Endothelial cell of umbilical vein (primary cell): Measurements from ENCODE around the gene IP6K3. TPM values are rescaled to one million over a fixed set of nuclear protein-coding genes. Genes with fewer than 3 reads are reported as not detected.

ENCODE experiments used
- BruUV-seq: library from RNA; stranded (reverse); fragments of 400-500 nt; replicated peaks from 2 replicates; lab custom pipeline; 2021; lab: Mats Ljungman, UMichigan
- CTCF ChIA-PET: fragments of 300-600, 350-600 bp; sonication (Branson Sonifier 250); formaldehyde crosslinking; loops from one replicate; lab custom pipeline; 2021; ENCODE audit warnings: antibody characterized with exemption, inconsistent platforms; lab: Charles Lee
- POLR2A ChIA-PET: fragments of 300-600, 350-600 bp; sonication (Branson Sonifier 250); formaldehyde crosslinking; loops from one replicate; lab custom pipeline; 2021; ENCODE audit warnings: antibody characterized with exemption, inconsistent platforms; lab: Charles Lee
- DNase-seq: peaks from one replicate; pipeline ENCODE4 v3.0.0-alpha.2; 2011; ENCODE audit warnings: low read depth, low spot score
- FAIRE-seq: peaks from 2 replicates; lab custom pipeline; 2011; peaks lifted over from hg19 to GRCh38; lab: Jason Lieb, UNC
- H2AFZ ChIP-seq: 2 replicates; pipeline ENCODE4 v1.6.0; 2012; ENCODE audit warnings: low read depth, low read length, control low read depth, inconsistent platforms
- H3K27ac ChIP-seq: 2 replicates; pipeline ENCODE4 v1.5.1; 2011; ENCODE audit warnings: low read depth, mild to moderate bottlenecking, control low read depth, low read length, moderate library complexity; ENCODE audit not compliant: insufficient read depth
- H3K27me3 ChIP-seq, 2 experiments: 2 replicates each; pipeline versions ENCODE4 v1.6.0 to v1.6.1; 2011; ENCODE audit warnings: low read length in 2 of 2, mixed read lengths in 1 of 2; ENCODE audit not compliant: control insufficient read depth in 2 of 2, insufficient read depth in 2 of 2
- H3K36me3 ChIP-seq, 2 experiments: 2 replicates in 1 of 2; 3 replicates in 1 of 2; pipeline ENCODE4 v1.5.1; 2011; ENCODE audit warnings: low read length in 2 of 2, mild to moderate bottlenecking in 1 of 2, moderate library complexity in 1 of 2; ENCODE audit not compliant: control insufficient read depth in 2 of 2, insufficient read depth in 2 of 2; ENCODE audit errors: extremely low read depth in 1 of 2
- H3K4me1 ChIP-seq: 3 replicates; pipeline ENCODE4 v1.5.1; 2011; ENCODE audit warnings: mild to moderate bottlenecking, low read length; ENCODE audit not compliant: control insufficient read depth, insufficient read depth; ENCODE audit errors: extremely low read depth
- H3K4me2 ChIP-seq: 2 replicates; pipeline ENCODE4 v1.6.1; 2011; ENCODE audit warnings: low read length, control low read depth, mixed read lengths; ENCODE audit not compliant: insufficient read depth
- H3K4me3 ChIP-seq, 3 experiments: fragments of 200-600 bp in 1 of 3; sonication (generic), shearing (Covaris generic) in 1 of 3; replicated peaks in 1 of 3; 2 replicates each; pipeline ENCODE4 v1.5.1; 2011 to 2016; ENCODE audit warnings: control low read depth in 3 of 3, low read length in 3 of 3, mild to moderate bottlenecking in 2 of 3, inconsistent platforms in 1 of 3, low read depth in 1 of 3, moderate library complexity in 1 of 3; ENCODE audit not compliant: insufficient read depth in 1 of 3
- H3K79me2 ChIP-seq: 2 replicates; pipeline ENCODE4 v1.6.0; 2012; ENCODE audit warnings: low read length, inconsistent platforms; ENCODE audit not compliant: control insufficient read depth, insufficient read depth
- H3K9ac ChIP-seq: replicated peaks from 2 replicates; pipeline ENCODE3; 2011; ENCODE audit warnings: low read length, control low read depth; ENCODE audit not compliant: insufficient read depth; ENCODE audit errors: extremely low read depth
- H3K9me1 ChIP-seq: replicated peaks from 3 replicates; pipeline ENCODE4 v1.6.0; 2011; ENCODE audit warnings: mild to moderate bottlenecking, low read length; ENCODE audit not compliant: control insufficient read depth, insufficient read depth; ENCODE audit errors: extremely low read depth
- H3K9me3 ChIP-seq: replicated peaks from 2 replicates; pipeline ENCODE4 v1.5.1; 2012; ENCODE audit warnings: low read length, inconsistent platforms; ENCODE audit not compliant: control insufficient read depth, insufficient read depth
- H4K20me1 ChIP-seq: replicated peaks from 2 replicates; pipeline ENCODE3; 2011; ENCODE audit warnings: mild to moderate bottlenecking, low read length; ENCODE audit not compliant: control insufficient read depth, insufficient read depth; ENCODE audit errors: extremely low read depth
- EZH2 ChIP-seq: IDR thresholded peaks from 2 replicates; pipeline ENCODE4 v1.6.1; 2012; ENCODE audit warnings: borderline replicate concordance, low read depth, mild to moderate bottlenecking, moderate library complexity, low read length, inconsistent platforms; ENCODE audit not compliant: severe bottlenecking
- FOS ChIP-seq: IDR thresholded peaks from 2 replicates; pipeline ENCODE4 v1.6.1; 2011; ENCODE audit warnings: mild to moderate bottlenecking, low read length, moderate library complexity, borderline replicate concordance; ENCODE audit not compliant: insufficient read depth
- GATA2 ChIP-seq: IDR thresholded peaks from 2 replicates; pipeline ENCODE4 v1.7.0; 2011; ENCODE audit warnings: low read depth, mild to moderate bottlenecking, moderate library complexity, mixed read lengths, low read length; ENCODE audit not compliant: insufficient read length, insufficient read depth
- JUN ChIP-seq: IDR thresholded peaks from 2 replicates; pipeline ENCODE4 v1.6.1; 2011; ENCODE audit warnings: borderline replicate concordance, low read depth; ENCODE audit not compliant: insufficient read length, insufficient read depth
- MYC ChIP-seq: IDR thresholded peaks from one replicate; pipeline ENCODE4 v1.6.1; 2011; ENCODE audit warnings: mild to moderate bottlenecking, low read depth, low read length
- POLR2A ChIP-seq: IDR thresholded peaks from 2 replicates; pipeline ENCODE4 v1.6.1; 2012; ENCODE audit warnings: low read depth, mild to moderate bottlenecking, control low read depth, low read length
- POLR2AphosphoS5 ChIP-seq: IDR thresholded peaks from 2 replicates; pipeline ENCODE4 v1.6.1; 2012; ENCODE audit warnings: low read depth, mild to moderate bottlenecking, control low read depth, low read length, moderate library complexity; ENCODE audit not compliant: insufficient read depth
- dilution Hi-C: fragments of 300-500 bp; cut with MboI; formaldehyde crosslinking; loops from one replicate; pipeline ENCODE4 v1.15.0; 2019; ENCODE audit warnings: low sequenced_read_pairs; ENCODE audit not compliant: extremely low pct_ligation_motif_present
- intact Hi-C: fragments of 100-400 bp; cut with micrococcal nuclease; formaldehyde crosslinking; loops from one replicate; pipeline ENCODE4 v1.10.0; 2022
- polyA plus RNA-seq, 4 experiments: library from polyadenylated mRNA; depleted of rRNA in 3 of 4; stranded (reverse) in 3 of 4; unstranded in 1 of 4; fragments of >200 nt; gene quantifications; 2 replicates each; pipeline versions ENCODE4 v1.2.1 to v1.2.3, GENCODE V29; 2011 to 2012; ENCODE audit warnings: missing spikeins in 1 of 4
- total RNA-seq: library from RNA; stranded (reverse); gene quantifications from 2 replicates; pipeline ENCODE4 v1.2.3, GENCODE V29; 2021
- TF ChIP-seq, protein P1 (sequence below): IDR thresholded peaks from 2 replicates; pipeline ENCODE4 v1.6.1; 2011; ENCODE audit not compliant: insufficient read depth, insufficient read length
- TF ChIP-seq, protein P2 (sequence below), 2 donors: IDR thresholded peaks; 1 replicate in 1 of 2; 2 replicates in 1 of 2; pipeline ENCODE4 v1.5.1; 2011; ENCODE audit warnings: low read length in 2 of 2, mild to moderate bottlenecking in 2 of 2, moderate library complexity in 2 of 2, control low read depth in 1 of 2, inconsistent platforms in 1 of 2, low read depth in 1 of 2; ENCODE audit not compliant: insufficient read depth in 1 of 2; ENCODE audit errors: extremely low read depth in 1 of 2

Gene IP6K3
- total and polyA plus RNA-seq, 2 donors (not counting 3 experiments of a cell fraction or from before 2014, with no cell fraction given) = not detected

DNA sequence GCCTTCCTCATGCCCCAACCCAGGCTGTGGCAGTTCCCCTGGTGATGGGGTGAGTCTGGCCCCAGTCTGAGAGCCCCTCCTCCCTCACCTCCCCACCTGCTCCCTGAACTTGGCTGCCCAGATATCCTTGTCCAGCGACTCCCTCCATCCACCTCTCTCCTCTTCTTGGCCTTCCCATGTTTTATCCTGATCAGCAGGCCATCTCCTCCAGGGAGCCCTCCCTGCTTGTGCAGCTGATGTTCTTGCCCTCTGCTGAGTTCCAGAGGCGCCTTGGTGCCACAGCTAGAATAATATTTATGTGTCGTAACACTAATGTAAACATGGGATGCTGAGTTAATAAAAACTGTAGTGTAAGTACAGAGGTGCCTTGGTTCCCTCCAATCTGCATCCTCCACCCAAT lies 10.4 kb upstream of the IP6K3 start:
- dilution Hi-C loops = no loop called here
- Histone ChIP-seq H3K9me1 (no peaks in the 10 kb centered on the region), H4K20me1 (no peaks in the 10 kb centered on the region), H3K4me2 (no peak overlapping the region), H3K9ac (no peak overlapping the region), H2AFZ (no peak overlapping the region), H3K4me1 (no peaks in the 10 kb centered on the region), H3K27me3 (no peaks in the 10 kb centered on the region), H3K4me3 (no peak overlapping the region), H3K36me3 (no peaks in the 10 kb centered on the region), H3K9me3 (no peaks in the 10 kb centered on the region), H3K27ac (no peak overlapping the region), H3K79me2 (no peaks in the 10 kb centered on the region)
- DNase-seq (no peak), FAIRE-seq (no peak)
- BruUV-seq = no TSS peak
- intact Hi-C loops = no loop called here
- ChIA-PET CTCF (interaction anchor here (1.9 kb wide), 1 partner anchor 298 kb away, joined by 4 read pairs; no protein-coding TSS in a partner anchor), POLR2A (no interaction called here)
- no peak for TF ChIP-seq FOS
- TF ChIP-seq, protein P1, sequence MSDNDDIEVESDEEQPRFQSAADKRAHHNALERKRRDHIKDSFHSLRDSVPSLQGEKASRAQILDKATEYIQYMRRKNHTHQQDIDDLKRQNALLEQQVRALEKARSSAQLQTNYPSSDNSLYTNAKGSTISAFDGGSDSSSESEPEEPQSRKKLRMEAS = no peak
- TF ChIP-seq POLR2AphosphoS5 = no peak
- no peak for TF ChIP-seq GATA2
- TF ChIP-seq POLR2A = no peak
- TF ChIP-seq, protein P2, sequence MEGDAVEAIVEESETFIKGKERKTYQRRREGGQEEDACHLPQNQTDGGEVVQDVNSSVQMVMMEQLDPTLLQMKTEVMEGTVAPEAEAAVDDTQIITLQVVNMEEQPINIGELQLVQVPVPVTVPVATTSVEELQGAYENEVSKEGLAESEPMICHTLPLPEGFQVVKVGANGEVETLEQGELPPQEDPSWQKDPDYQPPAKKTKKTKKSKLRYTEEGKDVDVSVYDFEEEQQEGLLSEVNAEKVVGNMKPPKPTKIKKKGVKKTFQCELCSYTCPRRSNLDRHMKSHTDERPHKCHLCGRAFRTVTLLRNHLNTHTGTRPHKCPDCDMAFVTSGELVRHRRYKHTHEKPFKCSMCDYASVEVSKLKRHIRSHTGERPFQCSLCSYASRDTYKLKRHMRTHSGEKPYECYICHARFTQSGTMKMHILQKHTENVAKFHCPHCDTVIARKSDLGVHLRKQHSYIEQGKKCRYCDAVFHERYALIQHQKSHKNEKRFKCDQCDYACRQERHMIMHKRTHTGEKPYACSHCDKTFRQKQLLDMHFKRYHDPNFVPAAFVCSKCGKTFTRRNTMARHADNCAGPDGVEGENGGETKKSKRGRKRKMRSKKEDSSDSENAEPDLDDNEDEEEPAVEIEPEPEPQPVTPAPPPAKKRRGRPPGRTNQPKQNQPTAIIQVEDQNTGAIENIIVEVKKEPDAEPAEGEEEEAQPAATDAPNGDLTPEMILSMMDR (IDR thresholded peaks at IDR 0.05; ENCODE audit: extremely low read depth in 1 of 2, insufficient read depth in 1 of 2, low read depth in 1 of 2, low read length in 2 of 2) = no peak
- no peak for TF ChIP-seq EZH2
- no peak for TF ChIP-seq MYC
- TF ChIP-seq JUN = no peak
